ENCODE measurements around the gene POLN.

POLN gene

DNA sequence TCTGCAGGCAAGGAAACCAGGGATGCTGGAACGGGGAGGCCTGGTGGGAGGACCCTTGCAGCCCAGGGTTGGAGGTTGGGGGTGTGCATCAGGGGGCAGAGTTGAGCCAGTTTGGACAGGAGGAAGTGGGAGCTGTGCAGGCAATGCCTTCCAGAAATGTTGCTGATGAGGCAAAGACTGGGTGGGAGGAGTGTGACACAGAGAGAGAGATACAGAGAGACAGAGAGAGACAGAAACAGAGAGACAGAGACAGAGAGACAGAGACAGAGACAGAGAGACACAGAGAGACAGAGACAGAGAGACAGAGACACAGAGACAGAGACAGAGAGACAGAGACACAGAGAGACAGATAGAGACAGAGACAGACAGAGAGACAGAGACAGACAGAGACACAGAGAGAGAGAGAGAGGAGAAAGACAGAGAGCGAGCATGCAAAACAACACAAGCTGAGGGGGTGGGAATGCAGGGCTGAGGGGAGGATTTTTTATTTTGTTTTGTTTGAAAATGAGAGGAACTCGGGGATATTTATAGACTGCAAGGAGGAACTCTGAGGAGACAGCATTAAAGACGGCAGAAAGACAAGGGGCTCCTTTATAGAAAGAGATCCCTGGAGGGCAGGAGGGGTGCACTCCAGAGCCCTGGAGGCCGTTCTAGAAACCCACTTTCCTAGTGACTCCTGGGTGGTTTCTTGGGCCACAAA is 1.9 kb upstream of the POLN start:
- TF ChIP-seq CTCF (IDR thresholded peaks at IDR 0.05; ENCODE audit: low read depth, low read length): peak; percentile 64
- H3K4me3 ChIP-seq (ENCODE audit: low read depth, low read length): no peak overlapping the region
- no peak overlapping the region for H3K27ac ChIP-seq
- H3K27me3 ChIP-seq (ENCODE audit: insufficient read depth, low read depth, severe bottlenecking): no peaks in the 10 kb centered on the region
- H3K36me3 ChIP-seq: peaks cover 22% of the 10 kb centered on the region
- peak; percentile 63 for DNase-seq
- no peaks in the 10 kb centered on the region for H3K9me3 ChIP-seq (ENCODE audit: severe bottlenecking)

GRCh38 chr4:2241003-2241402 is 918 bp downstream of the POLN start:
- H3K27ac ChIP-seq: peak overlapping the region; percentile 75
- H3K27me3 ChIP-seq (ENCODE audit: insufficient read depth, low read depth, severe bottlenecking): no peaks in the 10 kb centered on the region
- DNase-seq: no peak
- no peaks in the 10 kb centered on the region for H3K9me3 ChIP-seq (ENCODE audit: severe bottlenecking)
- no peak for TF ChIP-seq CTCF (IDR thresholded peaks at IDR 0.05; ENCODE audit: low read depth, low read length)
- H3K36me3 ChIP-seq: peaks cover 41% of the 10 kb centered on the region
- peak overlapping the region; percentile 62 for H3K4me3 ChIP-seq (ENCODE audit: low read depth, low read length)

DNA sequence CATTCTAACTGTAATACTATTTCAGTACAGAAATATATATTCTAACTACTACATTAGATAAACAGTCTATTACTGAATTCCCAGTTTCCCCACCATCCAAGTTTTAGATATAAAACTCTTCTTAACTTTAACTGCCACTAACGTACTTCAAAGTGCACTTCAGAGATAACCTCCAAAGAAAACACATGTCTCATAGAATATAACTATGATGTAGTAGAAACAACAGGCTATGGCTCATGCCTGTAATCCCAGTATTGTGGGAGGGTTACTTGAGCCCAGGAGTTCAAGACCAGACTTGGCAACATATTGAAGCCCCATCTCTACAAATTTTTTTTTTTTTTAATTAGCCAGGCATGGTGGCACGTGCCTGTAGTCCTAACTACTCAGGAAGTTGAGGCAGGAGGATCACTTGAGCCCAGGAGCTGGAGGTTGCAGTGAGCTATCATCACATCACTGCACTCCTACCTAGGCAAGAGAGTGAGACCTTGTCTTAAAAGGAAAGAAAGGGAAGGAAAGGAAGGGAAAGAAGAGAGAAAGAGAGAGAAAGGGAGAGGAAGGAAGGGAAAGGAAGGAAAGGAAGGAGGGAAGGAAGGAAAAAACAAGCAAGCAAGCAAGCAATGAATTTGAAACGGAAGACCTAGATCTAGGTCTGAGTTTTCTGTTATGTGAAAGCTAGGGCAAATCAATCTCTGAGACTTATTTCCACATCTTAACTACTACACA is 4.8 kb downstream of the POLN start:
- no peak for TF ChIP-seq CTCF (IDR thresholded peaks at IDR 0.05; ENCODE audit: low read depth, low read length)
- Histone ChIP-seq H3K27me3 (ENCODE audit: insufficient read depth, low read depth, severe bottlenecking) (no peaks in the 10 kb centered on the region), H3K36me3 (peaks cover 69% of the 10 kb centered on the region), H3K27ac (no peak overlapping the region), H3K9me3 (ENCODE audit: severe bottlenecking) (no peaks in the 10 kb centered on the region), H3K4me3 (ENCODE audit: low read depth, low read length) (no peak overlapping the region)
- DNase-seq: no peak

- H3K27ac ChIP-seq: no peak overlapping the region
- no peak for DNase-seq
- no peak overlapping the region for H3K4me3 ChIP-seq (ENCODE audit: low read depth, low read length)
- TF ChIP-seq CTCF (IDR thresholded peaks at IDR 0.05; ENCODE audit: low read depth, low read length): no peak
- no peaks in the 10 kb centered on the region for H3K27me3 ChIP-seq (ENCODE audit: insufficient read depth, low read depth, severe bottlenecking)
- H3K9me3 ChIP-seq (ENCODE audit: severe bottlenecking): no peaks in the 10 kb centered on the region
- peaks cover 40% of the 10 kb centered on the region for H3K36me3 ChIP-seq
These were observed 10.8 kb downstream of the POLN start for GRCh38 chr4:2231082-2231481.

DNA sequence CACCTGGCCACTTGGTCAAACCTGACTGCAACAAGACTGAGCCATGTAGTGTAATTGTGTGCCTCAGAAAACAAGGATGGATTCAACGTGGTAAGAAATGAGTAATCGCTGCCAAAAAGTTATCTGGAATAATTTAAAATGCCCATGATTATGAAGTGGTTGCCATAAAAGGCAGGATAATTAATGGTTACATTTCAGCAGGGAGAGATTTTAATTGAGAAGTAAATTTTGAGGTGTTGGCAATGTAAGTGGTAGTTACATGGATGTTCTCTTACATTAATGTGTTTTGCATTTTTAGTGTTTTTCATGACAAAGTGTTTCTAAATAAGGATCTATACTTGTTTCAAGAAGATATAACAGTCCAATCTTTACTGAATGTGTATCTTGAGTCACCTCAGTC is 15.7 kb downstream of the POLN start:
- Histone ChIP-seq H3K9me3 (ENCODE audit: severe bottlenecking) (no peaks in the 10 kb centered on the region), H3K27ac (no peak overlapping the region), H3K27me3 (ENCODE audit: insufficient read depth, low read depth, severe bottlenecking) (no peaks in the 10 kb centered on the region), H3K36me3 (peaks cover 8% of the 10 kb centered on the region; the same call in 1 of the 2 replicates), H3K4me3 (ENCODE audit: low read depth, low read length) (no peak overlapping the region)
- DNase-seq: no peak
- no peak for TF ChIP-seq CTCF (IDR thresholded peaks at IDR 0.05; ENCODE audit: low read depth, low read length)
